Measurements from ENCODE around the gene DNAJB13. TPM values are rescaled to one million over a fixed set of nuclear protein-coding genes. Genes with fewer than 3 reads are reported as not detected.

DNAJB13 gene
- total and polyA plus RNA-seq, 12 donors, result not detected

GRCh38 chr11:73958521-73959141, 7.8 kb downstream of the DNAJB13 start:
- TF ChIP-seq CTCF (IDR thresholded peaks at IDR 0.05), result no peak
- WGBS, 2 donors, result 77% methylated on average over 18 of the region's 18 CpGs
- H3K27ac ChIP-seq, result no peak overlapping the region
- H3K4me1 ChIP-seq, result peaks cover 0 to 1% (median 0%) of the 10 kb centered on the region in 9 donors
- H3K36me3 ChIP-seq, result no peaks in the 10 kb centered on the region
- H3K4me3 ChIP-seq, result no peak overlapping the region
- H3K9me3 ChIP-seq, result no peaks in the 10 kb centered on the region
- no peak for ATAC-seq
- intact Hi-C loops (cut with DNase I), result no loop called here
- H3K27me3 ChIP-seq, result peaks cover 0 to 34% (median 27%) of the 10 kb centered on the region in 7 donors
- DNase-seq, result no peak

GRCh38 chr11:73961321-73961720, 10.5 kb downstream of the DNAJB13 start:
- intact Hi-C loops (cut with DNase I), result loop anchor here in 8 of 10 donors (5.0 to 10.0 kb wide), 7 partner anchors 63 to 133 kb away; no protein-coding TSS in a partner anchor
- WGBS, 2 donors, result 56 to 61% methylated on average over 4 of the region's 4 CpGs
- DNase-seq, result no peak

GRCh38 chr11:73962101-73962705, 11.4 kb downstream of the DNAJB13 start:
- TF ChIP-seq CTCF (IDR thresholded peaks at IDR 0.05), result no peak
- no peaks in the 10 kb centered on the region for H3K9me3 ChIP-seq
- DNase-seq (no peak), ATAC-seq (no peak)
- no peak overlapping the region for H3K27ac ChIP-seq
- H3K36me3 ChIP-seq, result no peaks in the 10 kb centered on the region
- 76 to 82% methylated on average over 7 of the region's 7 CpGs for WGBS, 2 donors
- H3K27me3 ChIP-seq, result peaks cover 0 to 16% (median 12%) of the 10 kb centered on the region in 7 donors
- intact Hi-C loops (cut with DNase I), result loop anchor here in 8 of 10 donors (5.0 to 10.0 kb wide), 7 partner anchors 63 to 133 kb away; no protein-coding TSS in a partner anchor
- peaks cover 0 to 15% (median 7%) of the 10 kb centered on the region in 9 donors for H3K4me1 ChIP-seq
- no peak overlapping the region for H3K4me3 ChIP-seq

More at GRCh38 chr11:73961321-73961720, 10.5 kb downstream of the DNAJB13 start:
- Histone ChIP-seq H3K27ac (no peak overlapping the region), H3K4me3 (no peak overlapping the region), H3K9me3 (no peaks in the 10 kb centered on the region), H3K4me1 (peaks cover 0 to 15% (median 7%) of the 10 kb centered on the region in 9 donors), H3K27me3 (peaks cover 0 to 23% (median 17%) of the 10 kb centered on the region in 7 donors), H3K36me3 (no peaks in the 10 kb centered on the region)
- ATAC-seq, result no peak
- no peak for TF ChIP-seq CTCF (IDR thresholded peaks at IDR 0.05)

GRCh38 chr11:73963861-73964260, 13.0 kb downstream of the DNAJB13 start:
- Histone ChIP-seq H3K27ac (no peak overlapping the region), H3K4me1 (peaks cover 0 to 15% (median 7%) of the 10 kb centered on the region in 9 donors), H3K4me3 (no peak overlapping the region), H3K27me3 (peaks cover 0 to 4% (median 0%) of the 10 kb centered on the region in 7 donors), H3K9me3 (no peaks in the 10 kb centered on the region), H3K36me3 (no peaks in the 10 kb centered on the region)
- DNase-seq (no peak), ATAC-seq (peak in 6 of 8 donors; percentile 21 to 48 (median 30))
- TF ChIP-seq CTCF (IDR thresholded peaks at IDR 0.05), result no peak
- intact Hi-C loops (cut with DNase I), result loop anchor here in 8 of 10 donors (2.0 to 10.0 kb wide), 8 partner anchors 19 to 131 kb away; partner anchors contain the start of gene UCP2 (in 1 of the 8)
- 63 to 68% methylated on average over 8 of the region's 8 CpGs for WGBS, 2 donors
